HG03095 (cell line): ENCODE results near the gene HS2ST1.

ENCODE experiments used
- ATAC-seq: cut with Tn5 transposase; IDR thresholded peaks from one replicate; pipeline ENCODE4 v1.9.1; 2021; ENCODE audit warnings: moderate library complexity; ENCODE audit not compliant: unreplicated experiment

HS2ST1 gene

GRCh38 chr1:87132284-87132870 lies 217.9 kb downstream of the HS2ST1 start:
- ATAC-seq = peak; percentile 20

- no peak for ATAC-seq
Observed at GRCh38 chr1:87134061-87134460, 219.6 kb downstream of the HS2ST1 start.

- ATAC-seq = no peak
Observed at GRCh38 chr1:87134625-87135328, 220.3 kb downstream of the HS2ST1 start.

GRCh38 chr1:87135329-87135712 lies 220.9 kb downstream of the HS2ST1 start:
- no peak for ATAC-seq

- ATAC-seq = no peak
Observed at GRCh38 chr1:87136607-87137341, 222.3 kb downstream of the HS2ST1 start.

- no peak for ATAC-seq
Observed at GRCh38 chr1:87137342-87137739, 222.9 kb downstream of the HS2ST1 start.

GRCh38 chr1:87140831-87141540 lies 226.6 kb downstream of the HS2ST1 start:
- ATAC-seq = no peak

- ATAC-seq = no peak
Observed at GRCh38 chr1:87141556-87141955, 227.1 kb downstream of the HS2ST1 start.

- ATAC-seq = no peak
Observed at GRCh38 chr1:87143413-87144135, 229.1 kb downstream of the HS2ST1 start.

GRCh38 chr1:87144316-87144895 lies 230.0 kb downstream of the HS2ST1 start:
- no peak for ATAC-seq

- no peak for ATAC-seq
Observed at GRCh38 chr1:87144981-87145380, 230.5 kb downstream of the HS2ST1 start.

GRCh38 chr1:87146538-87146937 lies 232.1 kb downstream of the HS2ST1 start:
- ATAC-seq = no peak

- no peak for ATAC-seq
Observed at GRCh38 chr1:87146986-87147385, 232.6 kb downstream of the HS2ST1 start.

GRCh38 chr1:87147851-87148250 lies 233.4 kb downstream of the HS2ST1 start:
- ATAC-seq = no peak

- no peak for ATAC-seq
Observed at GRCh38 chr1:87148661-87149060, 234.2 kb downstream of the HS2ST1 start.

- no peak for ATAC-seq
Observed at GRCh38 chr1:87149241-87150041, 235.0 kb downstream of the HS2ST1 start.

GRCh38 chr1:87150143-87150542 lies 235.7 kb downstream of the HS2ST1 start:
- ATAC-seq = no peak

GRCh38 chr1:87151500-87152421 lies 237.3 kb downstream of the HS2ST1 start:
- ATAC-seq = peak; percentile 82

GRCh38 chr1:87154384-87154783 lies 239.9 kb downstream of the HS2ST1 start:
- ATAC-seq = no peak
